K562 (cell line): Measurements from ENCODE around the gene CCDC137. TPM values are rescaled to one million over a fixed set of nuclear protein-coding genes. Genes with fewer than 3 reads are reported as not detected.
A peak's percentile ranks its signal among the peaks of the same experiment; 100 is the strongest.

Experiments used
- C11orf30 ChIP-seq: fragments of 450-650 bp; IDR thresholded peaks from 2 replicates; pipeline ENCODE4 v1.6.1; 2016; ENCODE audit warnings: low read depth, mild to moderate bottlenecking
- CEBPG ChIP-seq, 3 experiments: fragments of 200-800 bp in 1 of 3; sonication (Bioruptor generic) in 1 of 3; sonication (generic) in 1 of 3; formaldehyde crosslinking in 1 of 3; IDR thresholded peaks in 2 of 3; conservative IDR thresholded peaks in 1 of 3; 2 replicates each; pipeline versions ENCODE4 v1.6.1 to v1.8.0; 2016 to 2022; ENCODE audit warnings: missing compliant biosample characterization in 2 of 3, missing genetic modification characterization in 2 of 3, mild to moderate bottlenecking in 1 of 3, missing genetic modification reagents in 1 of 3
- CHCHD3 ChIP-seq: fragments of 250-450 bp; sonication (Bioruptor Pico); IDR thresholded peaks from 2 replicates; pipeline ENCODE4 v2.1.2; 2022; ENCODE audit warnings: mild to moderate bottlenecking
- FOXM1 ChIP-seq, 2 experiments: fragments of 450-650 bp in 1 of 2; sonication (generic) in 1 of 2; formaldehyde crosslinking in 1 of 2; IDR thresholded peaks; 2 replicates each; pipeline versions ENCODE4 v1.6.1 to v1.9.0; 2017 to 2022; ENCODE audit warnings: low read depth in 2 of 2, mild to moderate bottlenecking in 2 of 2, missing genetic modification reagents in 1 of 2, moderate library complexity in 1 of 2
- HLTF ChIP-seq: fragments of 450-650 bp; IDR thresholded peaks from 2 replicates; pipeline ENCODE4 v1.6.1; 2016
- MCM7 ChIP-seq, 2 experiments: fragments of 450-650 bp; IDR thresholded peaks; 2 replicates each; pipeline ENCODE4 v1.6.1; 2016 to 2018
- NCOA6 ChIP-seq: fragments of 450-650 bp; IDR thresholded peaks from 2 replicates; pipeline ENCODE4 v1.6.1; 2017; ENCODE audit warnings: mild to moderate bottlenecking
- NUFIP1 ChIP-seq: fragments of 450-650 bp; IDR thresholded peaks from 2 replicates; pipeline ENCODE4 v1.6.1; 2018; ENCODE audit not compliant: partially characterized antibody
- SRSF9 ChIP-seq: fragments of 200-400 bp; formaldehyde crosslinking; IDR thresholded peaks from 2 replicates; pipeline ENCODE4 v1.6.1; 2017; ENCODE audit warnings: low read depth, low read length, borderline replicate concordance
- TSC22D4 ChIP-seq: fragments of 450-650 bp; IDR thresholded peaks from 2 replicates; pipeline ENCODE4 v1.6.1; 2016; ENCODE audit warnings: missing genetic modification characterization, missing biosample characterization, control low read depth
- ZBTB1 ChIP-seq: sonication (generic); formaldehyde crosslinking; IDR thresholded peaks from 2 replicates; pipeline ENCODE4 v1.8.1; 2023; ENCODE audit warnings: missing genetic modification reagents, low read depth, mild to moderate bottlenecking, borderline replicate concordance
- polyA plus RNA-seq, 8 experiments: library from polyadenylated mRNA; depleted of rRNA in 4 of 8; stranded (reverse) in 5 of 8; unstranded in 3 of 8; fragments of >200 nt; fragmentation: Nextera tagmentation in 2 of 8; fragmentation: Illumina TruSeq in 1 of 8; extraction: Ambion mirVana in 2 of 8; extraction: Trizol in 1 of 8; gene quantifications; 2 replicates each; pipeline versions ENCODE4 v1.2.1 to v1.2.3, GENCODE V29; 2011 to 2014; ENCODE audit warnings: inconsistent platforms in 1 of 8, missing spikeins in 1 of 8
- total RNA-seq, 7 experiments: library from RNA; depleted of rRNA in 6 of 7; stranded (reverse); fragments of >200 nt in 6 of 7; fragmentation: Illumina TruSeq in 2 of 7; extraction: Trizol in 2 of 7; gene quantifications; 2 replicates each; pipeline versions ENCODE4 v1.2.1 to v1.2.3, GENCODE V29; 2011 to 2021; ENCODE audit warnings: low replicate concordance in 1 of 7
- TF ChIP-seq, protein P1 (sequence below): fragments of 450-650 bp; IDR thresholded peaks from 2 replicates; pipeline ENCODE4 v1.6.1; 2017; ENCODE audit warnings: antibody characterized with exemption, mild to moderate bottlenecking
- TF ChIP-seq, protein P2 (sequence below): fragments of 450-650 bp; IDR thresholded peaks from 2 replicates; pipeline ENCODE4 v1.6.1; 2016; ENCODE audit warnings: borderline replicate concordance
- TF ChIP-seq, protein P3 (sequence below): sonication (generic); formaldehyde crosslinking; IDR thresholded peaks from 2 replicates; pipeline ENCODE4 v1.8.1; 2023; ENCODE audit warnings: mild to moderate bottlenecking, missing genetic modification reagents, moderate library complexity
- TF ChIP-seq, protein P4 (sequence below): sonication (generic); formaldehyde crosslinking; IDR thresholded peaks from 2 replicates; pipeline ENCODE4 v1.8.0; 2022; ENCODE audit warnings: mild to moderate bottlenecking, missing genetic modification reagents, borderline replicate concordance

The CCDC137 gene
- total and polyA plus RNA-seq, 9 of the 15 experiments (the other 6 are each of a cell fraction or from before 2014, with no cell fraction given): 2.3 to 68.1 (median 38.3) TPM

DNA sequence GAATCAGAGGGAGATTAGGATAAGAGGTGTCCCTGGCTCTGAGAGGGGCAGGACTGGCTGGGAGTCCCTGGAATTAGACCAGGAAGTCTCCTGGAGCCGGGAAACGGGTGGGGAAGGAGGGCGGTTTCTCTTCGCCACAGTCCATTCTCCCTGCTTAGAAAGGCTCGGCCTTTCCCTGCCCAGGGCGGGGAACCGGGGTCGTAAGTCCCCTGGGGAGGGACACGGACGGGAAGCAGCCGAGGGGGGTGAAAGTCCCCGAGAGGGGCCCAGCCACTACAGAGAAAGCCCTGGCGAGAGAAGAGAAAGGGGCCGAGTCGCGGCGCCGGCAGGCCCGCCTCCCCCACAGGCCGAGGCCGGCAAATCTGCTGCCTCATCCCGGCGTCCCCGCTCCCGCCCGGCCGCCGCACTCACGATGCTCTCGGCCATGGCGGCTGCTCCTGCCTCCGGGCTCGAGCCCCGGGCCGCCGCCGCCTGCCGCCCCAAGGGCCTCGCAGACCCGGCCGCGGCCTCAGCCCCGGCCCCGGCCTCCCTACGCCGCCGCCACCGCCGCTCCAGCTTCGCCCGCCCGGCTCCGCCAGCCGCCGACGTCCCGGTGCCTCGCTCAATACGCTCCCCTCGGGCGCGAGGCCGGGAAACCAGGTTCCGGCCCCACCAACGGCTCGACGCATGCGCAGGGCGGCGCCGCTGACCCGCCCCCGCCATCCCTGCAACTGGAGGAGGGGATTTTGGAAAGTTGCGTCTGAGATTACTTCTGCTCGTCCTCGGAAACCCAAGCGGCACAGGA lies 29.8 kb upstream of the CCDC137 start, which contains the start of the genes NPLOC4 and TSPAN10 (continued):
- TF ChIP-seq, protein P1, sequence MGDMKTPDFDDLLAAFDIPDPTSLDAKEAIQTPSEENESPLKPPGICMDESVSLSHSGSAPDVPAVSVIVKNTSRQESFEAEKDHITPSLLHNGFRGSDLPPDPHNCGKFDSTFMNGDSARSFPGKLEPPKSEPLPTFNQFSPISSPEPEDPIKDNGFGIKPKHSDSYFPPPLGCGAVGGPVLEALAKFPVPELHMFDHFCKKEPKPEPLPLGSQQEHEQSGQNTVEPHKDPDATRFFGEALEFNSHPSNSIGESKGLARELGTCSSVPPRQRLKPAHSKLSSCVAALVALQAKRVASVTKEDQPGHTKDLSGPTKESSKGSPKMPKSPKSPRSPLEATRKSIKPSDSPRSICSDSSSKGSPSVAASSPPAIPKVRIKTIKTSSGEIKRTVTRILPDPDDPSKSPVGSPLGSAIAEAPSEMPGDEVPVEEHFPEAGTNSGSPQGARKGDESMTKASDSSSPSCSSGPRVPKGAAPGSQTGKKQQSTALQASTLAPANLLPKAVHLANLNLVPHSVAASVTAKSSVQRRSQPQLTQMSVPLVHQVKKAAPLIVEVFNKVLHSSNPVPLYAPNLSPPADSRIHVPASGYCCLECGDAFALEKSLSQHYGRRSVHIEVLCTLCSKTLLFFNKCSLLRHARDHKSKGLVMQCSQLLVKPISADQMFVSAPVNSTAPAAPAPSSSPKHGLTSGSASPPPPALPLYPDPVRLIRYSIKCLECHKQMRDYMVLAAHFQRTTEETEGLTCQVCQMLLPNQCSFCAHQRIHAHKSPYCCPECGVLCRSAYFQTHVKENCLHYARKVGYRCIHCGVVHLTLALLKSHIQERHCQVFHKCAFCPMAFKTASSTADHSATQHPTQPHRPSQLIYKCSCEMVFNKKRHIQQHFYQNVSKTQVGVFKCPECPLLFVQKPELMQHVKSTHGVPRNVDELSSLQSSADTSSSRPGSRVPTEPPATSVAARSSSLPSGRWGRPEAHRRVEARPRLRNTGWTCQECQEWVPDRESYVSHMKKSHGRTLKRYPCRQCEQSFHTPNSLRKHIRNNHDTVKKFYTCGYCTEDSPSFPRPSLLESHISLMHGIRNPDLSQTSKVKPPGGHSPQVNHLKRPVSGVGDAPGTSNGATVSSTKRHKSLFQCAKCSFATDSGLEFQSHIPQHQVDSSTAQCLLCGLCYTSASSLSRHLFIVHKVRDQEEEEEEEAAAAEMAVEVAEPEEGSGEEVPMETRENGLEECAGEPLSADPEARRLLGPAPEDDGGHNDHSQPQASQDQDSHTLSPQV: peak; percentile 67; the same call in 1 of the 2 replicates
- TF ChIP-seq, protein P2, sequence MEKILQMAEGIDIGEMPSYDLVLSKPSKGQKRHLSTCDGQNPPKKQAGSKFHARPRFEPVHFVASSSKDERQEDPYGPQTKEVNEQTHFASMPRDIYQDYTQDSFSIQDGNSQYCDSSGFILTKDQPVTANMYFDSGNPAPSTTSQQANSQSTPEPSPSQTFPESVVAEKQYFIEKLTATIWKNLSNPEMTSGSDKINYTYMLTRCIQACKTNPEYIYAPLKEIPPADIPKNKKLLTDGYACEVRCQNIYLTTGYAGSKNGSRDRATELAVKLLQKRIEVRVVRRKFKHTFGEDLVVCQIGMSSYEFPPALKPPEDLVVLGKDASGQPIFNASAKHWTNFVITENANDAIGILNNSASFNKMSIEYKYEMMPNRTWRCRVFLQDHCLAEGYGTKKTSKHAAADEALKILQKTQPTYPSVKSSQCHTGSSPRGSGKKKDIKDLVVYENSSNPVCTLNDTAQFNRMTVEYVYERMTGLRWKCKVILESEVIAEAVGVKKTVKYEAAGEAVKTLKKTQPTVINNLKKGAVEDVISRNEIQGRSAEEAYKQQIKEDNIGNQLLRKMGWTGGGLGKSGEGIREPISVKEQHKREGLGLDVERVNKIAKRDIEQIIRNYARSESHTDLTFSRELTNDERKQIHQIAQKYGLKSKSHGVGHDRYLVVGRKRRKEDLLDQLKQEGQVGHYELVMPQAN: no peak; the same call in 1 of the 2 replicates
- peak; percentile 61 for TF ChIP-seq C11orf30
- no peak for TF ChIP-seq NCOA6
- no peak for TF ChIP-seq NUFIP1
- TF ChIP-seq, protein P3, sequence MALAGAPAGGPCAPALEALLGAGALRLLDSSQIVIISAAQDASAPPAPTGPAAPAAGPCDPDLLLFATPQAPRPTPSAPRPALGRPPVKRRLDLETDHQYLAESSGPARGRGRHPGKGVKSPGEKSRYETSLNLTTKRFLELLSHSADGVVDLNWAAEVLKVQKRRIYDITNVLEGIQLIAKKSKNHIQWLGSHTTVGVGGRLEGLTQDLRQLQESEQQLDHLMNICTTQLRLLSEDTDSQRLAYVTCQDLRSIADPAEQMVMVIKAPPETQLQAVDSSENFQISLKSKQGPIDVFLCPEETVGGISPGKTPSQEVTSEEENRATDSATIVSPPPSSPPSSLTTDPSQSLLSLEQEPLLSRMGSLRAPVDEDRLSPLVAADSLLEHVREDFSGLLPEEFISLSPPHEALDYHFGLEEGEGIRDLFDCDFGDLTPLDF (CRISPR knock-in tag): no peak
- TF ChIP-seq MCM7 (IDR thresholded peaks at IDR 0.05): no peak
- TF ChIP-seq, protein P4, sequence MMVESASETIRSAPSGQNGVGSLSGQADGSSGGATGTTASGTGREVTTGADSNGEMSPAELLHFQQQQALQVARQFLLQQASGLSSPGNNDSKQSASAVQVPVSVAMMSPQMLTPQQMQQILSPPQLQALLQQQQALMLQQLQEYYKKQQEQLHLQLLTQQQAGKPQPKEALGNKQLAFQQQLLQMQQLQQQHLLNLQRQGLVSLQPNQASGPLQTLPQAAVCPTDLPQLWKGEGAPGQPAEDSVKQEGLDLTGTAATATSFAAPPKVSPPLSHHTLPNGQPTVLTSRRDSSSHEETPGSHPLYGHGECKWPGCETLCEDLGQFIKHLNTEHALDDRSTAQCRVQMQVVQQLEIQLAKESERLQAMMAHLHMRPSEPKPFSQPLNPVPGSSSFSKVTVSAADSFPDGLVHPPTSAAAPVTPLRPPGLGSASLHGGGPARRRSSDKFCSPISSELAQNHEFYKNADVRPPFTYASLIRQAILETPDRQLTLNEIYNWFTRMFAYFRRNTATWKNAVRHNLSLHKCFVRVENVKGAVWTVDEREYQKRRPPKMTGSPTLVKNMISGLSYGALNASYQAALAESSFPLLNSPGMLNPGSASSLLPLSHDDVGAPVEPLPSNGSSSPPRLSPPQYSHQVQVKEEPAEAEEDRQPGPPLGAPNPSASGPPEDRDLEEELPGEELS: no peak
- no peak for TF ChIP-seq SRSF9
- no peak for TF ChIP-seq CHCHD3 (CRISPR knock-in tag)
- no peak for TF ChIP-seq FOXM1 (IDR thresholded peaks at IDR 0.05; ENCODE audit: low read depth)
- TF ChIP-seq FOXM1 (CRISPR knock-in tag; IDR thresholded peaks at IDR 0.05; ENCODE audit: low read depth): no peak
- no peak for TF ChIP-seq TSC22D4 (tag)
- no peak for TF ChIP-seq ZBTB1 (CRISPR knock-in tag)
- no peak; the same call in 1 of the 2 replicates for TF ChIP-seq CEBPG (CRISPR knock-in tag; IDR thresholded peaks at IDR 0.05)
- no peak for TF ChIP-seq CEBPG (tag; conservative IDR thresholded peaks at IDR 0.05 in 1 of 2, IDR thresholded peaks at IDR 0.05 in 1 of 2)
- TF ChIP-seq HLTF: no peak
